DMS 273 (cell line): ENCODE measurements around the gene SMIM23.

Source experiments
- DNase-seq: peaks from one replicate; lab custom pipeline; 2025; ENCODE audit not compliant: unreplicated experiment; lab: John Stamatoyannopoulos, UW

The SMIM23 gene

GRCh38 chr5:171785517-171785916, at the start of gene SMIM23:
TSS of gene SMIM23 (plus strand) at chr5:171785817. CDS start at chr5:171785872, 55 bp downstream.
- no peak for DNase-seq

GRCh38 chr5:171736976-171737891, 48.4 kb upstream of the SMIM23 start:
- no peak for DNase-seq

- DNase-seq = no peak
Measured at GRCh38 chr5:171738501-171738900, 47.1 kb upstream of the SMIM23 start.

- no peak for DNase-seq
Measured at GRCh38 chr5:171739271-171739670, 46.3 kb upstream of the SMIM23 start.

GRCh38 chr5:171743436-171744076, 42.1 kb upstream of the SMIM23 start:
- peak; percentile 26 for DNase-seq

GRCh38 chr5:171744264-171744663, 41.4 kb upstream of the SMIM23 start:
- DNase-seq = no peak

GRCh38 chr5:171744882-171745281, 40.7 kb upstream of the SMIM23 start:
- no peak for DNase-seq

- DNase-seq = no peak
Measured at GRCh38 chr5:171745602-171746001, 40.0 kb upstream of the SMIM23 start.

GRCh38 chr5:171747061-171747859, 38.4 kb upstream of the SMIM23 start:
- no peak for DNase-seq

GRCh38 chr5:171748720-171749119, 36.9 kb upstream of the SMIM23 start:
- no peak for DNase-seq

GRCh38 chr5:171749365-171749764, 36.3 kb upstream of the SMIM23 start:
- no peak for DNase-seq

- DNase-seq = peak; percentile 63
Measured at GRCh38 chr5:171750311-171750788, 35.3 kb upstream of the SMIM23 start.

- no peak for DNase-seq
Measured at GRCh38 chr5:171755354-171755821, 30.2 kb upstream of the SMIM23 start.

- DNase-seq = no peak
Measured at GRCh38 chr5:171757853-171758535, 27.6 kb upstream of the SMIM23 start.

- DNase-seq = no peak
Measured at GRCh38 chr5:171759777-171760176, 25.8 kb upstream of the SMIM23 start.

GRCh38 chr5:171762021-171762608, 23.5 kb upstream of the SMIM23 start:
- DNase-seq = no peak

GRCh38 chr5:171762903-171763302, 22.7 kb upstream of the SMIM23 start:
- DNase-seq = no peak

- no peak for DNase-seq
Measured at GRCh38 chr5:171764265-171764664, 21.4 kb upstream of the SMIM23 start.

- no peak for DNase-seq
Measured at GRCh38 chr5:171766875-171767274, 18.7 kb upstream of the SMIM23 start.

GRCh38 chr5:171770153-171770552, 15.5 kb upstream of the SMIM23 start:
- DNase-seq = no peak
